Left cardiac atrium (tissue), 4 donors: ENCODE data around the gene TXNRD2. TPM values are rescaled to one million over a fixed set of nuclear protein-coding genes. Genes with fewer than 3 reads are reported as not detected.

Source experiments
- ATAC-seq, 2 donors: fragments of 200-7000 bp; cut with Tn5 transposase; one replicate each; pipeline ENCODE4 v1.9.1; 2020; ENCODE audit warnings: mild to moderate bottlenecking in 2 of 2, moderate library complexity in 2 of 2
- DNase-seq: peaks from one replicate; pipeline ENCODE4 v3.0.0-alpha.2; 2020
- intact Hi-C, 2 donors: fragments of 100-400 bp; cut with DNase I; formaldehyde crosslinking; loops; one replicate each; pipeline versions ENCODE4 v1.14.1 to v1.15.1; 2022 to 2023
- total RNA-seq, 2 donors: library from RNA; stranded (reverse); fragmentation: NEBNext Ultra II Directional; extraction: Animal tissue kit (Norgen Biotek cat#: 25700); gene quantifications; one replicate each; pipeline ENCODE4 v1.2.1, GENCODE V29; 2021
- donor health status: DM: no; HTN: yes; CAD: no.
- donor health status: DM: no; HTN: yes; CAD: no; lungs with severe emphysema.
- donor health status: DM: yes; HTN: yes; CAD: no.
- donor health status: Dilated cardiomyopathy.

TXNRD2 gene
- total RNA-seq, 2 donors from 2014 or later, result 22.7 to 29.6 TPM

GRCh38 chr22:19970031-19970478, 28.4 kb upstream of the TXNRD2 start:
- ATAC-seq (no peak), DNase-seq (no peak)
- intact Hi-C loops, result loop anchor here (1.0 to 10.0 kb wide), 2 partner anchors 43 to 145 kb away; partner anchors contain the start of genes RANBP1 (in 1 of the 2) and TRMT2A (in 1 of the 2)

- DNase-seq (no peak), ATAC-seq (no peak)
- intact Hi-C loops, result no loop called here
Measured at GRCh38 chr22:19969141-19969928, 27.7 kb upstream of the TXNRD2 start.

- intact Hi-C loops, result no loop called here
- DNase-seq, result no peak
- no peak for ATAC-seq
Measured at GRCh38 chr22:19968450-19968891, 26.9 kb upstream of the TXNRD2 start.

- ATAC-seq, result no peak
- intact Hi-C loops, result loop anchor here in 1 of 2 donors (2.0 kb wide), 1 partner anchor 45 kb away; no protein-coding TSS in a partner anchor
- no peak for DNase-seq
Measured at GRCh38 chr22:19967850-19968449, 26.3 kb upstream of the TXNRD2 start.

GRCh38 chr22:19966908-19967750, 25.5 kb upstream of the TXNRD2 start:
- ATAC-seq, result no peak
- intact Hi-C loops, result loop anchor here in 1 of 2 donors (2.0 kb wide), 1 partner anchor 46 kb away; no protein-coding TSS in a partner anchor
- no peak for DNase-seq

GRCh38 chr22:19965771-19966709, 24.4 kb upstream of the TXNRD2 start:
- ATAC-seq (no peak), DNase-seq (no peak)
- intact Hi-C loops, result loop anchor here in 1 of 2 donors (2.0 kb wide), 1 partner anchor 47 kb away; no protein-coding TSS in a partner anchor

- no peak for ATAC-seq
- no peak for DNase-seq
- intact Hi-C loops, result no loop called here
Measured at GRCh38 chr22:19964701-19965386, 23.2 kb upstream of the TXNRD2 start.

- intact Hi-C loops, result no loop called here
- DNase-seq, result no peak
- no peak for ATAC-seq
Measured at GRCh38 chr22:19963863-19964642, 22.4 kb upstream of the TXNRD2 start.

GRCh38 chr22:19962909-19963806, 21.5 kb upstream of the TXNRD2 start:
- ATAC-seq (no peak), DNase-seq (no peak)
- intact Hi-C loops, result no loop called here

- DNase-seq (peak; percentile 68), ATAC-seq (peak; percentile 9 to 26)
- intact Hi-C loops, result no loop called here
Measured at GRCh38 chr22:19962246-19962908, 20.8 kb upstream of the TXNRD2 start.

- intact Hi-C loops, result no loop called here
- DNase-seq (no peak), ATAC-seq (no peak)
Measured at GRCh38 chr22:19961868-19962245, 20.2 kb upstream of the TXNRD2 start.

- ATAC-seq, result no peak
Measured at GRCh38 chr22:19961201-19961580, 19.6 kb upstream of the TXNRD2 start.

GRCh38 chr22:19960491-19961200, 19.0 kb upstream of the TXNRD2 start:
- intact Hi-C loops, result no loop called here
- DNase-seq, result no peak

More at GRCh38 chr22:19961201-19961580, 19.6 kb upstream of the TXNRD2 start:
- DNase-seq, result no peak
- intact Hi-C loops, result no loop called here

GRCh38 chr22:19959587-19960490, 18.2 kb upstream of the TXNRD2 start:
- intact Hi-C loops, result no loop called here
- peak; percentile 4 to 9 for ATAC-seq
- DNase-seq, result peak; percentile 20

More at GRCh38 chr22:19960491-19961200, 19.0 kb upstream of the TXNRD2 start:
- no peak for ATAC-seq
